Measurements from ENCODE around the gene MAP4K2. TPM values are rescaled to one million over a fixed set of nuclear protein-coding genes. Genes with fewer than 3 reads are reported as not detected.

MAP4K2 gene
- total RNA-seq, 4 donors from 2014 or later, result 35.5 to 77.8 (median 37.5) TPM

GRCh38 chr11:64810891-64811272 lies 7.9 kb upstream of the MAP4K2 start:
- no peaks in the 10 kb centered on the region for H3K27me3 ChIP-seq
- TF ChIP-seq POLR2A (IDR thresholded peaks at IDR 0.05) (no peak), CTCF (IDR thresholded peaks at IDR 0.05) (no peak)
- intact Hi-C loops (cut with DNase I), result no loop called here
- peak; percentile 22 to 25 for DNase-seq
- H3K4me3 ChIP-seq (replicated peaks in 1 of 3), result peak overlapping the region in 1 of 3 donors; percentile 78
- WGBS, 2 donors, result 42 to 47% methylated on average over 17 of the region's 17 CpGs
- H3K4me1 ChIP-seq, result peaks cover 6 to 8% of the 10 kb centered on the region in 2 donors
- peaks cover 0 to 8% of the 10 kb centered on the region in 2 donors for H3K36me3 ChIP-seq
- H3K9me3 ChIP-seq, result no peaks in the 10 kb centered on the region
- peak overlapping the region in 1 of 3 donors; percentile 52 for H3K27ac ChIP-seq

- DNase-seq, result peak; percentile 98
- TF ChIP-seq CTCF (IDR thresholded peaks at IDR 0.05) (no peak), POLR2A (IDR thresholded peaks at IDR 0.05) (peak in 1 of 2 donors; percentile 78)
- Histone ChIP-seq H3K9me3 (no peaks in the 10 kb centered on the region), H3K27ac (peak within 1 kb of the TSS in 2 of 3 donors; percentile 40 to 52), H3K4me3 (replicated peaks in 1 of 3) (peak within 1 kb of the TSS; percentile 72 to 93 (median 78)), H3K4me1 (peaks cover 6 to 8% of the 10 kb centered on the region in 2 donors), H3K27me3 (no peaks in the 10 kb centered on the region), H3K36me3 (peaks cover under 1 to 13% of the 10 kb centered on the region in 2 donors)
- intact Hi-C loops (cut with DNase I), result no loop called here
- WGBS, 2 donors, result 2% methylated on average over 13 to 23 of the region's 46 CpGs
Observed at GRCh38 chr11:64810271-64810890, 7.4 kb upstream of the MAP4K2 start, which contains the start of gene MEN1. TSS of gene MEN1 (minus strand) at chr11:64810551. CDS start at chr11:64810109, 442 bp downstream.

GRCh38 chr11:64809781-64810241 lies 6.8 kb upstream of the MAP4K2 start:
- peaks cover 6 to 16% of the 10 kb centered on the region in 2 donors for H3K36me3 ChIP-seq
- intact Hi-C loops (cut with DNase I), result no loop called here
- H3K27ac ChIP-seq, result peak overlapping the region in 2 of 3 donors; percentile 40 to 52
- H3K27me3 ChIP-seq, result no peaks in the 10 kb centered on the region
- peaks cover 6 to 8% of the 10 kb centered on the region in 2 donors for H3K4me1 ChIP-seq
- H3K4me3 ChIP-seq (replicated peaks in 1 of 3), result peak overlapping the region; percentile 72 to 93 (median 78)
- no peaks in the 10 kb centered on the region for H3K9me3 ChIP-seq
- WGBS, 2 donors, result 2 to 9% methylated on average over 12 to 33 of the region's 44 CpGs
- TF ChIP-seq POLR2A (IDR thresholded peaks at IDR 0.05), result no peak
- no peak for TF ChIP-seq CTCF (IDR thresholded peaks at IDR 0.05)
- peak; percentile 66 to 75 for DNase-seq

- H3K9me3 ChIP-seq, result no peaks in the 10 kb centered on the region
- whole genome bisulfite sequencing, 2 donors, result 91 to 95% methylated on average over 6 to 9 of the region's 9 CpGs
Observed at GRCh38 chr11:64805481-64805880, 2.5 kb upstream of the MAP4K2 start.

More at GRCh38 chr11:64805481-64805880, 2.5 kb upstream of the MAP4K2 start:
- DNase-seq, result no peak
- H3K36me3 ChIP-seq, result peaks cover 10 to 17% of the 10 kb centered on the region in 2 donors
- no peaks in the 10 kb centered on the region for H3K27me3 ChIP-seq
- intact Hi-C loops (cut with DNase I), result no loop called here
- H3K4me1 ChIP-seq, result peaks cover 14 to 28% of the 10 kb centered on the region in 2 donors
- no peak overlapping the region for H3K27ac ChIP-seq
- TF ChIP-seq POLR2A (IDR thresholded peaks at IDR 0.05) (no peak), CTCF (IDR thresholded peaks at IDR 0.05) (no peak)
- no peak overlapping the region for H3K4me3 ChIP-seq (replicated peaks in 1 of 3)
